ENCODE results near the gene CRISPLD2. TPM values are rescaled to one million over a fixed set of nuclear protein-coding genes. Genes with fewer than 3 reads are reported as not detected.
"Not testable (repeated sequence)": the region's sequence is repeated elsewhere in the genome, so short reads cannot be mapped to it uniquely, and the experiment has no call there.

Gene CRISPLD2
- total RNA-seq, 1 donor from 2014 or later: 3.3 TPM

GRCh38 chr16:84931506-84931905 is 111.7 kb downstream of the CRISPLD2 start:
- Mint-ChIP-seq H3K36me3 (ENCODE audit: unreplicated experiment) (no peaks in the 10 kb centered on the region), H3K4me1 (ENCODE audit: unreplicated experiment) (peaks cover 21% of the 10 kb centered on the region), H3K27ac (ENCODE audit: unreplicated experiment) (no peak overlapping the region), H3K27me3 (ENCODE audit: unreplicated experiment) (no peaks in the 10 kb centered on the region), H3K9me3 (ENCODE audit: unreplicated experiment) (no peaks in the 10 kb centered on the region), H3K4me3 (ENCODE audit: unreplicated experiment) (no peak overlapping the region)
- DNase-seq (ENCODE audit: extremely low spot score, unreplicated experiment): no peak
- TF ChIP-seq CTCF (IDR thresholded peaks at IDR 0.05): no peak

GRCh38 chr16:84932681-84933080 is 112.9 kb downstream of the CRISPLD2 start:
- no peak for TF ChIP-seq CTCF (IDR thresholded peaks at IDR 0.05)
- Mint-ChIP-seq H3K27me3 (ENCODE audit: unreplicated experiment) (no peaks in the 10 kb centered on the region), H3K27ac (ENCODE audit: unreplicated experiment) (no peak overlapping the region), H3K36me3 (ENCODE audit: unreplicated experiment) (no peaks in the 10 kb centered on the region), H3K9me3 (ENCODE audit: unreplicated experiment) (no peaks in the 10 kb centered on the region), H3K4me3 (ENCODE audit: unreplicated experiment) (no peak overlapping the region), H3K4me1 (ENCODE audit: unreplicated experiment) (peaks cover 21% of the 10 kb centered on the region)
- no peak for DNase-seq (ENCODE audit: extremely low spot score, unreplicated experiment)

- H3K9me3 Mint-ChIP-seq (ENCODE audit: unreplicated experiment): no peaks in the 10 kb centered on the region
- H3K4me1 Mint-ChIP-seq (ENCODE audit: unreplicated experiment): peaks cover 21% of the 10 kb centered on the region
- H3K27ac Mint-ChIP-seq (ENCODE audit: unreplicated experiment): no peak overlapping the region
- no peak for DNase-seq (ENCODE audit: extremely low spot score, unreplicated experiment)
- no peaks in the 10 kb centered on the region for H3K36me3 Mint-ChIP-seq (ENCODE audit: unreplicated experiment)
- no peak overlapping the region for H3K4me3 Mint-ChIP-seq (ENCODE audit: unreplicated experiment)
- H3K27me3 Mint-ChIP-seq (ENCODE audit: unreplicated experiment): no peaks in the 10 kb centered on the region
- TF ChIP-seq CTCF (IDR thresholded peaks at IDR 0.05): no peak
Measured at GRCh38 chr16:84933774-84934631, 114.2 kb downstream of the CRISPLD2 start.

GRCh38 chr16:84937196-84938005 is 117.6 kb downstream of the CRISPLD2 start:
- Mint-ChIP-seq H3K4me3 (ENCODE audit: unreplicated experiment) (no peak overlapping the region), H3K27me3 (ENCODE audit: unreplicated experiment) (no peaks in the 10 kb centered on the region), H3K9me3 (ENCODE audit: unreplicated experiment) (no peaks in the 10 kb centered on the region), H3K36me3 (ENCODE audit: unreplicated experiment) (peaks cover 2% of the 10 kb centered on the region), H3K27ac (ENCODE audit: unreplicated experiment) (no peak overlapping the region), H3K4me1 (ENCODE audit: unreplicated experiment) (peaks cover 38% of the 10 kb centered on the region)
- TF ChIP-seq CTCF (IDR thresholded peaks at IDR 0.05): no peak
- DNase-seq (ENCODE audit: extremely low spot score, unreplicated experiment): no peak

- peaks cover 37% of the 10 kb centered on the region for H3K4me1 Mint-ChIP-seq (ENCODE audit: unreplicated experiment)
- H3K27ac Mint-ChIP-seq (ENCODE audit: unreplicated experiment); H3K27me3 Mint-ChIP-seq (ENCODE audit: unreplicated experiment); H3K36me3 Mint-ChIP-seq (ENCODE audit: unreplicated experiment); H3K4me3 Mint-ChIP-seq (ENCODE audit: unreplicated experiment); DNase-seq (ENCODE audit: extremely low spot score, unreplicated experiment); H3K9me3 Mint-ChIP-seq (ENCODE audit: unreplicated experiment): not testable (repeated sequence)
Measured at GRCh38 chr16:84938616-84939015, 118.8 kb downstream of the CRISPLD2 start.

Measured in osteocyte (in vitro differentiated cells).